ENCODE measurements around the gene TDRD9.

GRCh38 chr14:104005489-104005888 lies 77.2 kb downstream of the TDRD9 start:
- no peak for TF ChIP-seq CTCF (IDR thresholded peaks at IDR 0.05; ENCODE audit: poor library complexity)
- no peak for TF ChIP-seq EZH2phosphoT487 (IDR thresholded peaks at IDR 0.05; ENCODE audit: low read depth, severe bottlenecking, unreplicated experiment)

Measured in hepatocyte (in vitro differentiated cells).